ENCODE measurements around the gene NPC1.
"Not testable (repeated sequence)": the region's sequence is repeated elsewhere in the genome, so short reads cannot be mapped to it uniquely, and the experiment has no call there.

The NPC1 gene

DNA sequence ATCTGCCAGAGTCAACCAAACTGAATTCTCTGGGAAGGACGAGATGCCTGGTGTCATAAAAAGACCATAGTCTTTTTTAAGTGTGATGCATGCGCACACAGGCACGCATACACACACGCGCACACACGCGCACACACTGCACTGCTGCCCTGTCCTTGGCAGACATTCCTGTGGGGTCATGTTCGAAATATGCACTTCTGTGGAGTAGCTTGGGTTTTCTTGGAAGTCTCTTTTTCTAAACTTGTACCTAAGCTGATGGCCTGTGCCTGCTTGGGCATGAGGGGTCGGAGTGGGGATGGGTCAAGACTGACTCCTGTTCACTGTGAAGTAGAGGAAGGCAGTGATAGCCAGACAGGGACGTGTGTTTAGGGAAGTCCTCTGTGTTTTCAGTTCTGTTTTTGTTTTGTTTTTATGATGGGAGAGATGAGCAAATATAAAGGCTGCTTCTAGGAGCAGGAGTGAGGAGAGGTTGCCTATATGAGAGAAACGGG lies 87.0 kb downstream of the NPC1 start:
- TF ChIP-seq, protein P1, sequence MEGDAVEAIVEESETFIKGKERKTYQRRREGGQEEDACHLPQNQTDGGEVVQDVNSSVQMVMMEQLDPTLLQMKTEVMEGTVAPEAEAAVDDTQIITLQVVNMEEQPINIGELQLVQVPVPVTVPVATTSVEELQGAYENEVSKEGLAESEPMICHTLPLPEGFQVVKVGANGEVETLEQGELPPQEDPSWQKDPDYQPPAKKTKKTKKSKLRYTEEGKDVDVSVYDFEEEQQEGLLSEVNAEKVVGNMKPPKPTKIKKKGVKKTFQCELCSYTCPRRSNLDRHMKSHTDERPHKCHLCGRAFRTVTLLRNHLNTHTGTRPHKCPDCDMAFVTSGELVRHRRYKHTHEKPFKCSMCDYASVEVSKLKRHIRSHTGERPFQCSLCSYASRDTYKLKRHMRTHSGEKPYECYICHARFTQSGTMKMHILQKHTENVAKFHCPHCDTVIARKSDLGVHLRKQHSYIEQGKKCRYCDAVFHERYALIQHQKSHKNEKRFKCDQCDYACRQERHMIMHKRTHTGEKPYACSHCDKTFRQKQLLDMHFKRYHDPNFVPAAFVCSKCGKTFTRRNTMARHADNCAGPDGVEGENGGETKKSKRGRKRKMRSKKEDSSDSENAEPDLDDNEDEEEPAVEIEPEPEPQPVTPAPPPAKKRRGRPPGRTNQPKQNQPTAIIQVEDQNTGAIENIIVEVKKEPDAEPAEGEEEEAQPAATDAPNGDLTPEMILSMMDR (IDR thresholded peaks at IDR 0.05; ENCODE audit: low read depth, low read length, missing control alignments): no peak

DNA sequence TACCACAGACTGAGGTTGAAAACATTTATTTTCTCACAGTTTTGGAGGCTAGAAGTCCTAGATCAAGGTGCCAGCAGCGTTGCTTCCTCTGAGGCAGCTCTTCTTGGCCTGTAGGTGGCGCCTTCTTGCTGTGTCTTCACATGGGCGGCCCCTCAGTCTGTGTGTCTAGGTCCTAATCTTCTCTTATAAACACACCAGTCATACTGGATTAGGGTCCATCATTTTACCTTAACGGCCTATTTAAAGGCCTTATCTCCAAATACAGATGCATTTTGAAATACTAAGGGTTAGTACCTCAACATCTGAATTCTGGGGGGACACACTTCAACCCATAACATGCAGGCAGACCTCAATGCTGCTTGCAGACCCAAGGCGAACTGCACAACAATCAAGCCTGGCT lies 87.4 kb downstream of the NPC1 start:
- TF ChIP-seq, protein P1 (IDR thresholded peaks at IDR 0.05; ENCODE audit: low read depth, low read length, missing control alignments): peak; percentile 88
- DNase-seq (ENCODE audit: low read depth): peak; percentile 39
- in situ Hi-C loops (cut with HindIII; ENCODE audit: low sequenced_read_pairs): no loop called here
- no peak overlapping the region for H3K4me3 ChIP-seq (ENCODE audit: low read depth, low read length)

More for the DNA sequence above, 87.0 kb downstream of the NPC1 start:
- no peak overlapping the region for H3K4me3 ChIP-seq (ENCODE audit: low read depth, low read length)
- DNase-seq (ENCODE audit: low read depth): no peak
- in situ Hi-C loops (cut with HindIII; ENCODE audit: low sequenced_read_pairs): no loop called here

DNA sequence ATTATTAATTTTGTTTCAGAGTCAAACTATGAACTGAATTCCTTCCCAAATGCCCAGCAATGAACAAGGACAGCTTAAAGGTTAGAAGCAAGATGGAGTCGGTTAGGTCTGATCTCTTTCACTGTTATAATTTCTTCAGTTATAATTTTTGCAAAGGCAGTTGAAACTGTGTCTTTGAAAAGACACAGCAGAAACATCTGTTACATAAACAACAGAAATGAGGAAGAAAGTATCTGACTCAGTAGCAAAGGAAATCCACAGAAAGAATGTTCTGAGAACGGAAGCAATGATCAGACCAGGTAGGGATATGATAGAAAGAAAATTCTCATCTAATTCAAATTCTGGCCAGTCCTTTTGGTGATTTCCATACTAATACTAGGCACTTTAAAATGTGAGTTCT lies 88.2 kb downstream of the NPC1 start:
- TF ChIP-seq, protein P1 (IDR thresholded peaks at IDR 0.05; ENCODE audit: low read depth, low read length, missing control alignments): no peak
- no peak overlapping the region for H3K4me3 ChIP-seq (ENCODE audit: low read depth, low read length)
- DNase-seq (ENCODE audit: low read depth): no peak
- in situ Hi-C loops (cut with HindIII; ENCODE audit: low sequenced_read_pairs): no loop called here

DNA sequence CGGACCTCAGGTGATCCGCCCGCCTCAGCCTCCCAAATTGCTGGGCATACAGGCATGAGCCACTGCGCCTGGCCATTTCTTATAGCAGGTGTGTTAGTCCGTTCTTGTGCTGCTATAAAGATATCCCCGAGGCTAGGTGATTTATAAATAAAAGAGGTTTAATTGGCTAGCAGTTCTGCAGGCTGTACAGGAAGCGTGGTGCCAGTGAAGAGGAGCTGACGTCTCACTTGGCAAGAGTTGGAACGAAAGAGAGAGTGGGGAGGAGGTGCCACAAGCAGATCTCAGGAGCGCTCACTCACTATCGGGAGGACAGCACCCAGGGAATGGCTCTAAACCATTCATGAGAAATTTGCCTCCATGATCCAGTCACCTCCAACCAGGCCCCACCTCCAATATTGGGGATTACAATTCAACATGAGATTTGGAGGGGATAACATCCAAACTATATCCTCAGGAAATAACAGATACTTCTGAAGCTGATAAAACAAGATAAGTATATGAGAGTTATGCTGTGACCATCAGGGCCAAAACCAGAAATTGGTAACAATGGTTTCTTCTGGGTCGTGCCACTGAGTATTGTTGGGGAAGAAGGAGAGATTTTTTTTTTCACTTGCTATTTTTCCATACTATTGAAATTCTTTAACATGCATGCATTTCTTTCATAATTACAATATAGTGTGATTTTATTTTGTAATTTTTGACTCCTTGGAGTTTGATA lies 90.4 kb downstream of the NPC1 start:
- DNase-seq (ENCODE audit: low read depth): no peak
- no peak overlapping the region for H3K4me3 ChIP-seq (ENCODE audit: low read depth, low read length)

DNA sequence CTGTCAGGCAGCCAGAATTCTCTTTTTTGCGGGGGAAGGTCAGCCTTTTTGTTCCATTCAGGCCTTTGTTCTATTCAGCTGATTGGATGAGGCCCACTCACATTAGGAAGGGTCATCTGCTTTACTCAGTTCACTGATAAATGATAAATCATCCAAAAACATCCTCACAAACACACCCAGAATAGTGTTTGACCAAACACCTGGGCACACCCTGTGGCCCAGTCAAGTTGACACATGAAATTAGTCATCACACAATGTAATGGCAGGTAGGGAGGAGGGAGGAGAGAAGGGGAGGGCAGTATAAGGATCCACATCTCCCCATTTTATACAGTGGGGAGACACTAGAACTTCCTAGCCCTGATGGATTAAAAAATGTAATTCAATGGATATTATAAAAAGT lies 91.3 kb downstream of the NPC1 start:
- TF ChIP-seq, protein P1 (IDR thresholded peaks at IDR 0.05; ENCODE audit: low read depth, low read length, missing control alignments): no peak
- DNase-seq (ENCODE audit: low read depth): no peak
- in situ Hi-C loops (cut with HindIII; ENCODE audit: low sequenced_read_pairs): no loop called here
- no peak overlapping the region for H3K4me3 ChIP-seq (ENCODE audit: low read depth, low read length)

More for the DNA sequence above, 90.4 kb downstream of the NPC1 start:
- TF ChIP-seq, protein P1 (IDR thresholded peaks at IDR 0.05; ENCODE audit: low read depth, low read length, missing control alignments): no peak
- in situ Hi-C loops (cut with HindIII; ENCODE audit: low sequenced_read_pairs): no loop called here

DNA sequence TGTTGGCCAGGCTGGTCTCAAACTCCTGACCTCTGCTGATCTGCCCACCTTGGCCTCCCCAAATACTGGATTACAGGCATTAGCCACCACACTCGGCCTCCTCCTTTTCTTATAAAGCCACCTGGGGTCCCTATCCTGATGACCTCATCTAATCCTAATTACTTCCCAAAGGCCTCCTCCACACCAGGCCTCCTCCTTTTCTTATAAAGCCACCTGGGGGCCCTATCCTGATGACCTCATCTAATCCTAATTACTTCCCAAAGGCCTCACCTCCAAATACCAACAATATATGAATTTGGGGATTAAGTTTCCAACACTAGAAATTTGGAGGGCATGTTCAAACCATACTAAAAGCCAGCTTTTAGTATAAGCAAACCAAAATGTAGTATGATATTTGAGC lies 92.7 kb downstream of the NPC1 start:
- H3K4me3 ChIP-seq (ENCODE audit: low read depth, low read length): no peak overlapping the region
- TF ChIP-seq, protein P1 (IDR thresholded peaks at IDR 0.05; ENCODE audit: low read depth, low read length, missing control alignments): no peak
- in situ Hi-C loops (cut with HindIII; ENCODE audit: low sequenced_read_pairs): no loop called here
- no peak for DNase-seq (ENCODE audit: low read depth)

DNA sequence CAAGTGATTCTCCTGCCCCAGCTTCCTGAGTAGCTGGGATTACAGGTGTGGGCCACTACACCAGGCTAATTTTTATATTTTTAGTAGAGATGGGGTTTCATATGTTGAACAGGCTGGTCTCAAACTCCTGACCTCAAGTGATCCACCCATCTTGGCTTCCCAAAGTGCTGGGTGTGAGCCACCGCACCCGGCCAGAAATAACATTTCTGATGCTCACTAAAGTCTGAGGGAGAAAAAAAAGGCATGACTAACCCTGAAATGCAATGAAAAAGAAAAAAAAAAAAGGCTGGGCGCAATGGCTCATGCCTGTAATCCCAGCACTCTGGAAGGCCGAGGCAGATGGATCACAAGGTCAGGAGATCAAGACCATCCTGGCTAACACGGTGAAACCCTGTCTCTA lies 96.7 kb downstream of the NPC1 start:
- H3K4me3 ChIP-seq (ENCODE audit: low read depth, low read length); in situ Hi-C loops (cut with HindIII; ENCODE audit: low sequenced_read_pairs); DNase-seq (ENCODE audit: low read depth): not testable (repeated sequence)
